Esophagus squamous epithelium (tissue), 5 donors: Measurements from ENCODE around the gene CDH2. TPM values are rescaled to one million over a fixed set of nuclear protein-coding genes. Genes with fewer than 3 reads are reported as not detected.

Experiments
- DNase-seq: peaks from one replicate; lab custom pipeline; 2025; lab: John Stamatoyannopoulos, UW
- H3K27ac ChIP-seq, 4 donors: fragments of 200-600 bp; sonication (generic); one replicate each; pipeline ENCODE4 v1.5.1; 2016 to 2019; ENCODE audit warnings: mild to moderate bottlenecking in 1 of 4
- H3K27me3 ChIP-seq, 4 donors: fragments of 200-600 bp; sonication (generic); 1 replicate in 3 of 4; 2 replicates in 1 of 4; pipeline versions ENCODE4 v1.5.1 to v1.6.0; 2017 to 2021; ENCODE audit warnings: antibody characterized with exemption in 1 of 4
- H3K36me3 ChIP-seq, 3 donors: fragments of 200-600 bp; sonication (generic); one replicate each; pipeline ENCODE4 v1.5.1; 2016 to 2019
- H3K4me1 ChIP-seq, 3 donors: fragments of 200-600 bp; sonication (generic); one replicate each; pipeline ENCODE4 v1.5.1; 2017 to 2019
- H3K4me3 ChIP-seq, 4 donors: fragments of 200-600 bp; sonication (generic); 1 replicate in 3 of 4; 2 replicates in 1 of 4; pipeline ENCODE4 v1.5.1; 2016 to 2019; ENCODE audit warnings: mild to moderate bottlenecking in 2 of 4, moderate library complexity in 1 of 4
- H3K9me3 ChIP-seq, 3 donors: fragments of 200-600 bp; sonication (generic); one replicate each; pipeline ENCODE4 v1.5.1; 2016 to 2019
- POLR2A ChIP-seq, 4 donors: fragments of 450-650 bp; IDR thresholded peaks; one replicate each; pipeline ENCODE4 v1.6.1; 2017; ENCODE audit warnings: antibody characterized with exemption in 4 of 4, mild to moderate bottlenecking in 4 of 4, moderate library complexity in 3 of 4
- whole genome bisulfite sequencing, 2 donors: methylation state at CpG; one replicate each; pipeline ENCODE4 v1.1.5; 2018; 5-methylcytosine and 5-hydroxymethylcytosine counted together
- intact Hi-C: fragments of 100-400 bp; cut with DNase I; formaldehyde crosslinking; loops from one replicate; pipeline ENCODE4 v1.15.0; 2022
- total RNA-seq, 4 donors: library from RNA; depleted of rRNA; stranded (reverse); fragments of >200 nt; gene quantifications; one replicate each; pipeline ENCODE4 v1.1.0, GENCODE V29; 2016
- TF ChIP-seq, protein P1 (sequence below), 6 experiments: fragments of 450-650 bp in 4 of 6; fragments of 200-600 bp in 2 of 6; sonication (generic) in 2 of 6; IDR thresholded peaks; one replicate each; pipeline ENCODE4 v1.5.1; 2016 to 2019; ENCODE audit warnings: antibody characterized with exemption in 6 of 6, mild to moderate bottlenecking in 4 of 6, moderate library complexity in 4 of 6
- donor health status: DM: yes; HTN: yes; CAD: no.

Gene CDH2
- total RNA-seq, 4 donors from 2014 or later: 0.11 to 0.88 (median 0.28) TPM

DNA sequence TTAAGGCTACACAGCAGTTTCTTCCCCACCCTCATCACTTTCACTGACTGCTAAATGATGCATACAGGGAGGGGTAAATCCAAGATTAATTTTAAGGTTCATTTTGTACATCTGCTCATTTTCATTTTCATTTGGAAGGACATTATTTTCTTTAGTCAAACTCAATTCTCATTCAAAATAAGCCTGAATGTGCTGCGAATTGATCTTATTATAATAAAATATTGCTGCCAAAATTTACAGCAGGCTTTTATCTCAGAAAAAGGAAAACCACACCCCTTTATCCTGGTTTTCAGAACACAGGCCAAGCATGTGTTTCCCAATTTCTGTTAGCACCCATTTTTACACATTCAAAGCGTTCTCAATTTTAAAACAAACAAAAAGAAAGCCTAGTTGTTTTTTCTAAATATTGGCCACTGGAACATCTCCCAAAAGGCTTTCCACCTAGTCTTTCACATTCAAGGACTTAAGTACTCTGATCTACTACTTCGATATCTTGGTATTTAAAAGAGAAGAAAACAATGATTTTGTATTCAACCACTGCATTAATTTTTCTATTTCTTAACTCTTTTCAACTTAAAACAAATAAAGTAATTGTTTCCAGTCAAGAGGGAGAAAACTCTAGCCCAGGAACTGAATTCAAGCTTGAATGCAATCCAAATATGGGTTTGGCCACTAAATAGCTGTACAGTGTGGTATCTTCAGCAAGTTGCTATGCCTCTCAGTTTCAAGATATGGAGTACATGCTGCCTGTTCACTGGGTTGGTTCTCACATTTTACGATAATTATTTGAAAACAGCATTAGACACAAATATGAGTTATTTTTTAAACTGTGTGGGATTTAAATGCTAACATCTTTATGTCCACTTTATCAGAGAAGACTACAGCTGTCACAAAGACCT, 52.5 kb downstream of the CDH2 start:
- Histone ChIP-seq H3K4me3 (no peak overlapping the region), H3K4me1 (no peaks in the 10 kb centered on the region), H3K36me3 (no peaks in the 10 kb centered on the region), H3K27me3 (no peaks in the 10 kb centered on the region), H3K9me3 (no peaks in the 10 kb centered on the region), H3K27ac (no peak overlapping the region)
- WGBS, 2 donors: 40% methylated on average over 4 of the region's 4 CpGs
- TF ChIP-seq, protein P1, sequence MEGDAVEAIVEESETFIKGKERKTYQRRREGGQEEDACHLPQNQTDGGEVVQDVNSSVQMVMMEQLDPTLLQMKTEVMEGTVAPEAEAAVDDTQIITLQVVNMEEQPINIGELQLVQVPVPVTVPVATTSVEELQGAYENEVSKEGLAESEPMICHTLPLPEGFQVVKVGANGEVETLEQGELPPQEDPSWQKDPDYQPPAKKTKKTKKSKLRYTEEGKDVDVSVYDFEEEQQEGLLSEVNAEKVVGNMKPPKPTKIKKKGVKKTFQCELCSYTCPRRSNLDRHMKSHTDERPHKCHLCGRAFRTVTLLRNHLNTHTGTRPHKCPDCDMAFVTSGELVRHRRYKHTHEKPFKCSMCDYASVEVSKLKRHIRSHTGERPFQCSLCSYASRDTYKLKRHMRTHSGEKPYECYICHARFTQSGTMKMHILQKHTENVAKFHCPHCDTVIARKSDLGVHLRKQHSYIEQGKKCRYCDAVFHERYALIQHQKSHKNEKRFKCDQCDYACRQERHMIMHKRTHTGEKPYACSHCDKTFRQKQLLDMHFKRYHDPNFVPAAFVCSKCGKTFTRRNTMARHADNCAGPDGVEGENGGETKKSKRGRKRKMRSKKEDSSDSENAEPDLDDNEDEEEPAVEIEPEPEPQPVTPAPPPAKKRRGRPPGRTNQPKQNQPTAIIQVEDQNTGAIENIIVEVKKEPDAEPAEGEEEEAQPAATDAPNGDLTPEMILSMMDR (IDR thresholded peaks at IDR 0.05): no peak
- TF ChIP-seq POLR2A (IDR thresholded peaks at IDR 0.05): no peak
- no peak for DNase-seq
- intact Hi-C loops: no loop called here

DNA sequence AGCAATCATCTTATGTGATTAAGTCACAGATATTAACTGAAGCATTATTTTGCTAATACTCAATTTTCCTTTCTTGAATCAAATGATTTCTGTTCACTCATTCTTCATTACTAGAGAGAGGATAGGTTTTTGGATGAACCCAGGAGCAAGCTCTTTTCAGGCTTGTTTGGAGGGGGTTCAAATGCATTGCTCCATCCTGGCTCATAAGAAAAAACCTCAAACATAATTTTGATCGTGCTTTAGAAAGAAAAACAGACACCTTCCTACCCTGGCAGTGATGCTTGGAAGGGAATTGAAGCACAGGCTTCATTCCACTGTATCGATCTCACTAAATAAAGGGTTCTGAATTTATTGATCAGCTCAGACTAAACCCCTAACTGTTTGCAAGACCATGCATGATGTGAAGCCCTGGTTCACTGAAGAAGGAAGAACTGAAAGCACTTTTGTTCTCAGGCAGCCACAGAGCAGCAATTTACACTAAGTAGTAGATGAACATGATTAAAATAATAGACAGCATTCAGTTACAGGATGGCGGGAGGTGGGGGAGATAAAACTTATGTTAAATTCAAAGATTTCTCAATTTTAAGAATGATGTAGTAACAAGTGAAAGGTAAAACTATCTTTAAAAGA, 53.4 kb downstream of the CDH2 start:
- DNase-seq: no peak
- no peak overlapping the region for H3K4me3 ChIP-seq
- TF ChIP-seq, protein P1 (IDR thresholded peaks at IDR 0.05): no peak
- no peak for TF ChIP-seq POLR2A (IDR thresholded peaks at IDR 0.05)
- H3K36me3 ChIP-seq: no peaks in the 10 kb centered on the region
- H3K9me3 ChIP-seq: no peaks in the 10 kb centered on the region
- no peak overlapping the region for H3K27ac ChIP-seq
- no peaks in the 10 kb centered on the region for H3K4me1 ChIP-seq
- intact Hi-C loops: no loop called here
- WGBS, 2 donors: 52 to 53% methylated on average over 3 of the region's 3 CpGs
- no peaks in the 10 kb centered on the region for H3K27me3 ChIP-seq

DNA sequence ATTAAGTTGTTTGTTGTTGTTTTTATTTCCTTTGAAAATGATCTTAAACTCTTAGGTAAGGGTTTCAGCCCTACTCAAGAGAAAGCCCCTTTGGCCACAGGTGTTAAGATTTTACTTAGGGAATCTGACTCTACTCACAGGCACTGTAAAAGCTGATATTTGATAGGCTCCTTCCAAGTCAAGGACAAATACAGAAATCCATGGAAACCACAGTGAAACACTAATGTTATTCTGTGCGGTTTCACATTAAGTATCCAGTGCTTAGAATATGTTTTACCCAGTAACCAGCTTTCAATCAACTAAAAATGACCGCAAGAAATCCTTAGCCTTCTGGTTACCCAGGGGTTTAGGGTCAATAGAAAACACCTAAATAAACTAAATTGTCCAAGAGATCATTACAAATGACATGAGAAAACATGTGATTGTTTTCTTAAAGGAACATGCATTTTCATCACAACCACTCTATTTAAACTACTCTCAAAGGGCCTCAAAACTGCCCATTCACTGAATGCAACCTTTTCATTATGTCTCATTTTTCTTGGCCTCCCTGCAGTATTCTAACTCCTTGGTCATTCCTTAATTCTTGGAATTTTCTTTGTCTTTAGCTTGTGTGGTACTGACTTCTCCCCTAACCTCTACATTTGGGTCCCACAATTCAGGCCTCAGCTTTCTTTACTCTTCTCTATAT, 56.0 kb downstream of the CDH2 start:
- intact Hi-C loops: no loop called here
- DNase-seq: no peak
- 97 to 100% methylated on average over 2 of the region's 2 CpGs for WGBS, 2 donors
- H3K27me3 ChIP-seq: no peaks in the 10 kb centered on the region
- H3K36me3 ChIP-seq: no peaks in the 10 kb centered on the region
- TF ChIP-seq POLR2A (IDR thresholded peaks at IDR 0.05): no peak
- H3K9me3 ChIP-seq: no peaks in the 10 kb centered on the region
- no peaks in the 10 kb centered on the region for H3K4me1 ChIP-seq
- H3K27ac ChIP-seq: no peak overlapping the region
- no peak overlapping the region for H3K4me3 ChIP-seq

DNA sequence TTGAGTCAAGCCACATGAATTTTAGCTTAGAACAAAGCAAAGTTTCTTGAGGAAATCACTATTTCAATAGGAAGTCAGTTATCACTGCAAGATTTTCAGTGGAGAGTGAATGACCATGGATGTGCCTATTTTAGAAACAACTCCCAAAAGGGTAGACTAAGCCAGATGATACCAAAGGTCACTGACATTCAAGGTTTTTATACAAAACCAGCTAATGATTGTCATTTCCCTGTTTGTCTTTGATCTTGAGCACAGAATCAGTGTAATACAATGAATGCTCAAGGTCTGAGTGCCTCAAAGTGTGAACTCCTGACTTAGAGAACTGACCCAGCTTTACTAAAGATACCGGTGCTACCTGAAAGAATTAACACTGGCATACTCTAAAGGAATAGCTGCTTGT, 60.5 kb downstream of the CDH2 start:
- no peaks in the 10 kb centered on the region for H3K9me3 ChIP-seq
- intact Hi-C loops: no loop called here
- H3K4me1 ChIP-seq: no peaks in the 10 kb centered on the region
- H3K27me3 ChIP-seq: no peaks in the 10 kb centered on the region
- H3K36me3 ChIP-seq: no peaks in the 10 kb centered on the region
- TF ChIP-seq, protein P1 (IDR thresholded peaks at IDR 0.05): no peak
- H3K4me3 ChIP-seq: no peak overlapping the region
- 69 to 81% methylated on average over 1 of the region's 1 CpG for WGBS, 2 donors
- no peak for DNase-seq
- no peak overlapping the region for H3K27ac ChIP-seq

DNA sequence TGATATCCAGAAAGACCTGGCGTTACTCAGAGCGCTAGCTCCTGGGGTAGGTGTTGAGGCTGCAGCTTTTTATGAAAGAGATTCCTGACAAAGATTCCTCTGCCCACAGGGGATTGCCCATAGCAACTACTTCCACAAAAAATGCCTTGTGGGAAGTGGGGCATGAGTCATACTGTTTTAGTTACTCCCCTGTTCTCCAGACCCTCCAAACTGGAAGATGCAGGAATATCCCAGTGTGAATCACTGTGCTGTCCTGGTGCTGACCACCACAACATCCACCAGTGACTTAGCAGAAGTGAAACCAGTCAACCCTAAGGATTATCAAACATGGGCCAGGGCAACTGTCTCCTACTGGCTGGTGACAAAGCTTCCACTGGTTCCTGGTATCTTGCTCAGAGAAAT, 61.8 kb downstream of the CDH2 start:
- Histone ChIP-seq H3K27me3 (no peaks in the 10 kb centered on the region), H3K9me3 (no peaks in the 10 kb centered on the region), H3K27ac (no peak overlapping the region), H3K36me3 (no peaks in the 10 kb centered on the region), H3K4me1 (no peaks in the 10 kb centered on the region), H3K4me3 (no peak overlapping the region)
- DNase-seq: no peak
- no peak for TF ChIP-seq POLR2A (IDR thresholded peaks at IDR 0.05)
- TF ChIP-seq, protein P1 (IDR thresholded peaks at IDR 0.05): no peak
- intact Hi-C loops: no loop called here
- WGBS, 2 donors: 70 to 100% methylated on average over 2 of the region's 2 CpGs
